Colon (tissue), 2 donors: ENCODE results near the gene SAMM50.

ENCODE experiments used
- FAIRE-seq: peaks from 2 replicates; lab custom pipeline; 2012; peaks lifted over from hg19 to GRCh38; lab: Jason Lieb, UNC
- donor health status: control.
- donor health status: control.

The SAMM50 gene

DNA sequence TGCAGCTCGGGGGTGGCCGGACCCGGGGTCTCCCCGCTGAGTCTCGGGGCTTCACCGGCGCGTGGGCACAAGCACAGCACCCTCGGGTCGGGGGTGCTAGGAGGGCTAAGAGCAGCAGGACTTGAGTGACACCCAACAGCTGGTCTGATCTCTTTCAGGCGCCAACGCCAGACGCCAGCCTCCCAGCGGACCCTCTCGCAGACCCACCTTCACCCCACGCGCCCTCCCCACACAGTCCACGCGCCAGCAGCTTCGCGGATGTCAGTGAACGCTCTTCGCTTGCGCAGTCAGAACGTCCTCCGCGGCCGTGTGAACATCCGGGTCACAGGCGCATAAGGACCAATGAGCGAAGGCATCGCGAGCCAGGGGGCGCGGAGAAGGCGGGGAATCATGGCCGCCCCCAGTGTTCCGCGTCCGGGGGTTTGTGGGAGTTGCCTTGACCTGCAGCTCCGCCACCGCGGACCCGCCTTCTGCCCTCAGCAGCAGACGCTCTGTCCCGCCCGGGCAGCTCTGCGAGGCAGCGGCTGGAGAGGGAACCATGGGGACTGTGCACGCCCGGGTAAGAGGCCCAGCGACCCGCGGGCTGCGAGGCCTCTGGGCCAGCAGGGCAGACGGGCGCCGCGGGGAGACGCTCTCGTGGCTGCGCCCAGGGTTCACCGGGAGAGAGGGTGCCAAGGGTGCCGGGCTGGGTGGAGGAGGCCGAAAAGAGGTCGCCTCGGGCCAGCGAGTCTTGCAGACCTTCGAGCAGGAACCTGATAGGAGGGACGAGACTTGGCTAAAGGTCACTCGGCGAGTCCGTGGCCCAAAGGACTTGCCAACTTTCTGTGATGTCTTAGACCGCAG lies at the start of gene SAMM50:
SAMM50 (plus strand) TSS at position 403 of the 843 bp plus-strand sequence; CDS start at position 539, 136 bp downstream.
- FAIRE-seq = no peak

DNA sequence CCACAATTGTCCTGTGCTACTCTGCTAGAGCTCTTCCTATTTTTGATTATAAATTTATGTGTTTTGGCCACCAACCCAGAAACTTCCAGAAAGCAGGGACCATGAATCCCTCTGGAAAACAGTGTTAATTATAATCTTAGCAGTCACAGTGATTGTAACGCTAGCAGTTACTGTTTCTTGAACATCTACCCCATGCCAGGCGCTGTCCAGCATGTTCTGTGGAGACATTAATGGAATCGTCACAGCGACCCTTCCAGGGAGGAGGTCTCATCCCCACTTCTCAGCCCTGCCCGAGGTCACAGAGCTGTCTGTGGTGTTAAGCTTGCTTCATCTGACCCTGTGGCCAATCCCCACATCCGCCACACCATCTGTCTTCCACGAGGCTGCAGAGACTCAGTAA lies 49.6 kb upstream of the SAMM50 start:
- FAIRE-seq = no peak

DNA sequence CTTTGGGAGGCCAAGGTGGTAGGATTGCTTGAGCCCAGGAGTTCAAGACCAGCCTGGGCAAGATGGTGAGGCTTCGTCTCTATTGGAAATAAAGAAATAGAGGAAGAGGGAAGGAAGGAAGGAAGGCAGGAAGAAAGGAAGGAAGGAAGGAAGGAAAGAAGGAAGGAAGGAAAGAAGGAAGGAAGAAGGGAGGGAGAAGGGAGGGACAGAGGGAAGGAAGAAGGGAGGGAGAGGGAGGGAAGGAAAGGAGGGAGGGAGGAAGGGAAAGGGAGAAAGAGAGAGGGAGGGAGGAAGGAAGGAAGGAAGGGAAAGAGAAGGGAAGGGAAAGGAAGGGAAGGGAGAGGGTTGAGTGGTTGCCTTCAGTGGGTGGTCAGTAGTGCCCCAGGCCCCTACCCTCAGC lies 45.5 kb upstream of the SAMM50 start:
- FAIRE-seq = no peak

GRCh38 chr22:43910178-43910695 lies 45.0 kb upstream of the SAMM50 start:
- FAIRE-seq = no peak

DNA sequence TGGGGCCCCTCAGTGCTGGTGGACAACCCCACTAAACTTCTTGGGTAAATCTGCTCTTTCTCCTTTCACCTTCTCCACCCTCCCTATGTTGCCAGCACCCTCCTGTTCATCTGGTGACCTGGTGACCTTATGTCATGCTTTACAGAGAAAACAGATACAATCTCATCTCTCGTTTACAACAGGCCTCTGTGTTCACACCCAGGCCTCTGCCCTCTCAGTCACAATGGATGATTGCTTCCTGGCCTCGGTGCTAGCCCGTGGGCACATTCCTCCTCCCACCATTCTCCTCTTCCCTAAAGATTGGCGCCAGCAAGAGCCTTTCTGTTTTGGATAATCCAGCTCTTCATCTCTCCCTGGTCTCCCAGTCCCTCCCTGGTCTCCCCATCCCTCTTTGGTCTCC lies 43.9 kb upstream of the SAMM50 start:
- FAIRE-seq = no peak

DNA sequence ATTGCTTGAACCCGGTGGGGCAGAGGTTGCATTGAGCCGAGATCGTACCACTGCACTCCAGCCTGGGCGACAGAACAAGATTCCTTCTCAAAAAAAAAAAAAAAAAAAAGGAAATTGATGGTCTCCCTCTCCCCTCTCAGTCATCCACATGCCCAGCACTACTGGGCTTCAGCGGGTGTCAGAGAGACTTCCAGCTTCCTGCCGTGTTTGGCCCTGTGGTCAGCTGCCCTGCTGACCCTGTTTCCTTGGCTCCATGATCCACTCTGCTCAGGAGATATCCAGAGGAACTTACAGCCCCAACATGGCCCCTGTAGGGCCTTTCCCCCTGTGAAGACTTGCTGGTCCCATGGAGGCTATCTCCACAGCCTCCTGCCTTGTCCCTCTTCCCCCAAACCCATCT lies 37.7 kb upstream of the SAMM50 start:
- no peak for FAIRE-seq

- no peak for FAIRE-seq
Measured at GRCh38 chr22:43919106-43919973, 35.9 kb upstream of the SAMM50 start.

DNA sequence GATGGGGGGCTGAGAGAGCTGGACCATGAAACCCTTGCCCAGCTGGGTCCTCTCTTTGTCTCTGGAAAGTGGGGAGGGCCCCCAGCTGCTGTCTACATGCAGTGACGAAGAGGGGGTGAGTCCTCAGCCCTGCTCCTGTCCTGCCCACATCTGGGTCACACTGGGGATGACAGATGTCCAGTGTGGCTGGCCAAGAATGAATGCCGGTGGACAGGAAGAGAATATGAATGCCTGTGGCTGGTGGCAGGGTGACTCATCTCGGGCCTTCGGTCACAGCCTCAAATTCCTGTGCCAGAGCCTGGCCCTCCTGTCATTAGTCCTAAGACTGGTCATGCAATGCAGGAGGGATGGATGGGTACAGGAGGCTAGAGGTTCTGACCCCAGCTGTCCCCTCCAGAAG lies 33.9 kb upstream of the SAMM50 start:
- no peak for FAIRE-seq

DNA sequence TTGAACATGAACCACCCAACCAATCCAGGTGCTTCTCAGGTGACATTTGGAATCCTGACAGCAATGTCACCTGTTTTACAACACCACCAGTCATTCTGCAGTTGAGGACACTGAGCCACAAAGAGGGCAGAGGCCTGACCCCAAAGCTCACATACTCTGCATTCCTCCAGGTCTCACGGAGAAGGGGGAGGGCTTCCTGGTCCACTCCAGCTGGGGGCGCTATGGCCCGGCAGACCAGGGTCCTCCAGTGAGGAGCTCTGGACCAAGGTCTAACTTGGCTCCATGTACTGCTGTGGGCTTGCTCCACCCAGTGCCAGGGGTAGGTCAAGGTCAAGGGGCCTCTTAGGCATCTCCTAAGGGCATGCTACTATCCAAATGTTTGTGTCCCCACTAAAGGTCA lies 33.1 kb upstream of the SAMM50 start:
- no peak for FAIRE-seq

- FAIRE-seq = no peak
Measured at GRCh38 chr22:43923191-43923590, 32.1 kb upstream of the SAMM50 start.

DNA sequence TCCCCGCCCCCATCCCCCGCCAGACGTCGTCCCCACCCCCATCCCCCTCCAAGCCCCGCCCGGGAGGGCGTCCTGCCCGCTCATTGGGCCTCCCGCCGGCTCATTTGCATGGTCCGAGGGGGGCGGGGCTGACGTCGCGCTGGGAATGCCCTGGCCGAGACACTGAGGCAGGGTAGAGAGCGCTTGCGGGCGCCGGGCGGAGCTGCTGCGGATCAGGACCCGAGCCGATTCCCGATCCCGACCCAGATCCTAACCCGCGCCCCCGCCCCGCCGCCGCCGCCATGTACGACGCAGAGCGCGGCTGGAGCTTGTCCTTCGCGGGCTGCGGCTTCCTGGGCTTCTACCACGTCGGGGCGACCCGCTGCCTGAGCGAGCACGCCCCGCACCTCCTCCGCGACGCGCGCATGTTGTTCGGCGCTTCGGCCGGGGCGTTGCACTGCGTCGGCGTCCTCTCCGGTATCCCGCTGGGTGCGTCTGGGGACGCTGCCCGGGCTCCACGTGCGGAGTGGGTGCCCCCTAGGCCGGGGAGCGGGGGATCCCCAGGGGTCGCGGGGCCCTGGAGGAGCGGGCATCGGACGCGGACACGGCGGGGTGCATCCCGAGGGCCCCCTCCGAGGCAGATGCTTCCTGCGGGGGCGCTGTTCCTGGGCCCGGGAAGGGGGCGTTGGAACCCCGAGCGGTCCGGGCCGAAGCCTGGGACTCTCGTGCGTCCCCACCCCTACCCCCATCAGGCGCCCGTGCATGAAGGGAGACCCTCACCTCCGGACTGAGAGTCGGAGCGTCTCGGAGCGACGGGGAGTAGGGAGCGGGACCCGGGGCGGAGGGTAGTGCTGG lies 31.4 kb upstream of the SAMM50 start, which contains the start of gene PNPLA3:
PNPLA3 (plus strand) TSS at position 175 of the 834 bp plus-strand sequence; CDS start at position 282, 107 bp downstream.
- no peak for FAIRE-seq

GRCh38 chr22:43924877-43925276 lies 30.4 kb upstream of the SAMM50 start:
- FAIRE-seq = no peak

GRCh38 chr22:43925433-43926348 lies 29.6 kb upstream of the SAMM50 start:
- FAIRE-seq = no peak

DNA sequence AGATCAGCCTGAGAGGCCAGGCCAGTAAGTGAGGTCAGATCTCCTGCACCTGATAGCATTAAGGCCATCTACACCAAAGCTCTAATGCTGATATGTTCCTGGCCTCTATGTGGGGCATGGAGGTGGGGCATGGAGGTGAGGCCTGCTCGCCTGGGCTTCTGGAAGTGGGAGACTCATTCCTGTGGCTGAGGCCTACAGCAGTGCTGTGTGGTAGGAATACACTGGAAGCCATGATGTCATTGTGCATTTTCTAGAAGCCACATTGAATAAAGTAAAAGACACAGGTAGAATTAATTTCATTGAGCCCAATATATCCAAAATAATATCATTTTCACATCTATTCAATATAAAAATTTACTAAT lies 28.9 kb upstream of the SAMM50 start:
- no peak for FAIRE-seq

GRCh38 chr22:43928468-43928867 lies 26.8 kb upstream of the SAMM50 start:
- FAIRE-seq = no peak

DNA sequence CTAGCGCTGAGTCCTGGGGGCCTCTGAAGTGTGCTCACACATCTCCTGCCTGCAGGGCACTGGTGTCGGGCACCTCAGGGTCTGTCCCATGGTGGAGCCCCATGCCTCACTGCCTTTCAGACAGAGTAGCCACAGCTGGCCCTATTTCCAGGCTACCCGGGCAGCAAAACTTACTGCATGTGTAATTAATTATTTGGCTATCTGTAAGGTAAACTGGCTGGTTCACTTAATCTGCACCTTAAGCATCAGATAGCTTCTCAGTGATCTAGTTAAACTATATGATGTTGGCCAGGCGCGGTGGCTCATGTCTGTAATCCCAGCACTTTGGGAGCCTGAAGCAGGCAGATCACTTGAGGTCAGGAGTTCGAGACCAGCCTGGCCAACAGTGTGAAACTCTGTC lies 26.3 kb upstream of the SAMM50 start:
- no peak for FAIRE-seq

- no peak for FAIRE-seq
Measured at GRCh38 chr22:43931771-43932170, 23.5 kb upstream of the SAMM50 start.

- FAIRE-seq = no peak
Measured at GRCh38 chr22:43941449-43941848, 13.8 kb upstream of the SAMM50 start.

DNA sequence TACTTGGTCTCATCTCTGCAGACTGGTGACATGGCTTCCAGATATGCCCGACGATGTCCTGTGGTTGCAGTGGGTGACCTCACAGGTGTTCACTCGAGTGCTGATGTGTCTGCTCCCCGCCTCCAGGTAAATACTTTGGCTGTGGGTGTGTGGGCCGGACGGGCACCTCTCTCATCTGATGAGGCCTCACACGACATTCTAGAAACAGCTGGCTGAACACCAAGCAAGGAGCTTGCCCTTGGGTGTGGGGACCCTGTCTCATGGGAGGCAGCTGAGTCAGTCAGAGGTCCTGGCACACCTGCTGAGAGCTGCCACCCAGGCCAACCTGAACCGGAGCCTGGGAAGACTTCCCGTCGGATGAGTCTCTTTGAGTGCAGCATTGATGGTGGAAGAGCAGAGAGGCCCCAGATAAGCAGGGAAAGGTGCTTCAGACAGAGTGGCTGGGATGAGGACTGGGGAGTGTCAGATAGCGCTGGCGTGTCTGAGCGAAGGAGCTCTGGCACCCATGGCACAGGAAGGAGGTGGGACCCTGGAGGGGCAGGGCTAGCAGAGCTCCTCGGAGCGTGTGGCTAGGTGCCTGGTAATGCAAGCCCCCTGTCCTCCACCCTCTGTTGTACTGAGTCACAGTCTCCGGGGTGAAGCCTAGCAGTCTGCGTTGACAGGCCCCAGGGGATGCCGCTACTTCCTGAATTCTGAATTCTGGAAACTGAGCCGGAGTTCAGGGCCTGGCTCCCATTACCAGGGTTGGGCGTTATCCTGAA lies 10.4 kb upstream of the SAMM50 start:
- FAIRE-seq = no peak
